ENCODE results near the gene ZNF134.

GRCh38 chr19:57615346-57615745 is 1.3 kb downstream of the ZNF134 start:
- TF ChIP-seq CTCF (IDR thresholded peaks at IDR 0.05) (no peak), POLR2A (IDR thresholded peaks at IDR 0.05) (no peak)
